NCI-H446 treated with DMSO at 0.1 percent for 48 hours (cell line): Measurements from ENCODE around the gene OXER1.
"Not testable (repeated sequence)": the region's sequence is repeated elsewhere in the genome, so short reads cannot be mapped to it uniquely, and the experiment has no call there.

Source experiments
- DNase-seq: peaks from one replicate; lab custom pipeline; 2025; lab: John Stamatoyannopoulos, UW

The OXER1 gene

GRCh38 chr2:42752314-42752713 lies 11.6 kb downstream of the OXER1 start:
- DNase-seq: no peak

DNA sequence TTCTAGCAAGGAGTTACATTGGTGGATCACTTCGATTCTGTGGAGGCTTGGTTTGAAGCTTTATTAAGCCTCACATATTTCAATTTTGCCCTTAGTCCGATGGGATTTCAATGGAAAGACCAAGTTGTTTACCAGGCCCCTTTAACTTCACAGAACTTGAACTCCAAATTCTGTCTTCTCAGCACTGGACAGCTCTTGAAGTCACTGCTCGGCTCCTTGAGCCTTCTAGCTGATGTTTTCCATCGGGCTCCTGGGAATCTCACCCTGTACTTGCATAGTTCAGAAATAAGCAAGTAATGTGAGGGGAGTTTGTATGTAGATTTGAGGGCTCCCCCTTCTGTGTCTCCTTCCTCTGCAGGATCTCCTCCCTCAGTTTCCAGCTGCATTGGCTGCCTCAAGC lies 15.1 kb downstream of the OXER1 start:
- no peak for DNase-seq

DNA sequence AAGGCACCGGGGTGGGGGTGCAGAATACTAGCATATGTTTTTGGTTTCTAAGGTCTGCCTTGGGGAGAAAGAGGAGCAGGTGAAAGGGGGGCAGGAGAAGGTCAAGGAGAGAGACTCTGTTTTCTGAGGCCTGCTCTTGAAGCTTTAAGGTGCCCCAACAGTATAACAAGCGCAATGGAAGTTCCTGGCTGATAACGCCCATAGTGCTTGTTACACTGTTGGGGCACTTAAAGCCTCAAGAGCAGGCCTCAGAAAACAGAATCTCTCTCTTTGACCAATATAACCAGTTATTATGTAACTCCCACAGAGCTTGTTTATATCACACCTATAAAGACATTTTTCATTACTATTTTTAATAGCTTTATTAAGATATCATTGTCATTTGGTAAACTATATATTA lies 16.5 kb downstream of the OXER1 start:
- no peak for DNase-seq

- no peak for DNase-seq
Measured at GRCh38 chr2:42744545-42745082, 19.3 kb downstream of the OXER1 start.

GRCh38 chr2:42743659-42743990 lies 20.3 kb downstream of the OXER1 start:
- DNase-seq: no peak

- no peak for DNase-seq
Measured at GRCh38 chr2:42742740-42743658, 20.9 kb downstream of the OXER1 start.

DNA sequence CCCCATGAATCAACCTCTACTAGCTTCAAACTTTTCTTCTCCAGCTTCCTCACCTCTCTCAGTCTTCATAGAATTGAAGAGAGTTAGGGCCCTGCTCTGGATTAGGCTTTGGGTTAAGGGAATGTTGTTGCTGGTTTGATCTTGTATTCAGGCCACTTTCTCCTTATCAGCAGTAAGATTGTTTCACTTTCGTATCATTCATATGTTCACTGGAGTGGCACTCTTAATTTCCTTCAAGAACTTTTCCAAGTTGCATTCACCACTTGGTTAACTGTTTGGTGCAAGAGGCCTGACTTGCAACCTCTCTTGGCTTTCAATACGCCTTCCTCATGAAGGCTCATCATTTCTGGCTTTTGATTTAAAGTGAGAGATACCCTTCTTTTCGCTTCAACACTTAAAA lies 22.8 kb downstream of the OXER1 start:
- no peak for DNase-seq

GRCh38 chr2:42736598-42737322 lies 27.2 kb downstream of the OXER1 start:
- no peak for DNase-seq

DNA sequence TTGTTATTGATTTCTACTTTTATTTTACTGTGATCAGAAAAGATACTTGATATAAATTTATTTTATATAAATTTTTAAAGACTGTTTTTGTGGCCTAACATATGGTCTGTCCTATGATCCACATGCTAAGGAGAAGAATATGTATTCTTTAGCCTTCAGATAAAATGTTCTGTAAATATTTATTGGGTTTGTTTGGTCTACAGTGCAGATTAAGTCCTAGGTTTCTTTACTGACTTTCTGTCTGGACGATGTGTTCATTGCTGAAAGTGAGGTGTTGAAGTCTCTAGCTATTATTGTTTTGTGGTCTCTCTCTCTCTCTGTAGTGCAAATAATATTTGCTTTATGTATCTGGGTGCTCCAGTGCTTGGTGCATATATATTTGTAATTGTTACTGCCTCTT lies 30.1 kb downstream of the OXER1 start:
- no peak for DNase-seq

DNA sequence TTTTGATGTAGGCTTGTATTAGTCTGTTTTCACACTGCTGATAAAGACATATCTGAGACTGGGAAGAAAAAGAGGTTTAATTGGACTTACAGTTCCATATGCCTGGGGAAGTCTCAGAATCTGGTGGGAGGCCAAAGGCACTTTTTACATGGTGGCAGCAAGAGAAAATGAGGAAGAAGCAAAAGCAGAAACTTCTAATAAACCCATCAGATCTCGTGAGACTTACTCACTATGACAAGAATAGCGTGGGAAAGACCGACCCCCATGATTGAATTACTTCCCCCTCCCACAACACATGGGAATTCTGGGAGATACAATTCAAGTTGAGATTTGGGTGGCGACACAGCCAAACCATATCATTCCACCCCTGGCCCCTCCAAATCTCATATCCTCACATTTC lies 32.6 kb downstream of the OXER1 start:
- DNase-seq: not testable (repeated sequence)

DNA sequence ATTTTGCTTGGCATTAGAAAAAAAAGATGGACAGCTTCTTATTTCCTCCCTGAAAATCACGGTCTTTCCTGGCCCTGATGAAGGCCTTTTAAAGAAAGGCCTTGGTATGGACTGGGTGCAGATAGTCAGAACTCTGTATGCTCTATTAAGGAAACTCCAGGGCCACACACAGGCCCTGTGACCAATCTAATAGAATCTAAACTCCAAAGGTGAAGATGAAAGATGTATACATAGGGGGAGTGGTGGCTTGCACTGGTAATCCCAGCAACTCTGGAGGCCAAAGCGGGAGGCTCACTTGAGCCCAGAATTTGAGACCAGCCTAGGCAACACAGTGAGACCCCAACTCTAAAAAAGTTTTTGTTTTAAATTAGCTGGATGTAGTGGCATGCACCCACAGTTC lies 37.3 kb downstream of the OXER1 start:
- no peak for DNase-seq

DNA sequence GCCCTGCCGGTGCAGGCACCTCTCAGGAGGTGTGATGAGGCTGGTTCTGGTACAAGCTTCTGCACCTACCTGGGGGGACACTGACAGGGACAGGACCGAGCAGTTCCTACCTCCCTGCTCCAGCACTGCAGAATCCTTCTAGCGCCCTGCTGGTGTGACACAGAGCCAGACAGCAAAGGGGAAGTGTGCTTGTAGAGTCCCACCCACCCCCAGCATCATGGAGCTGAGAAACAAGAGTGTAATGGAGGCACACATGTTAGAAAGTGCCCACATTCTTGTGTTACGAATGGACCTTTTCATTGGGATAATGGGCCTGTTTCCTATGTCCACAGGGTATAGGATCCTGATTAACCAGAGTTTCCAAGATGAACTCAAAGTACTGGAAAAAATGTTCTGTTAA lies 38.3 kb downstream of the OXER1 start:
- no peak for DNase-seq

GRCh38 chr2:42724886-42725285 lies 39.0 kb downstream of the OXER1 start:
- DNase-seq: no peak

- no peak for DNase-seq
Measured at GRCh38 chr2:42723465-42723864, 40.5 kb downstream of the OXER1 start.

GRCh38 chr2:42722320-42723190 lies 41.4 kb downstream of the OXER1 start:
- DNase-seq: no peak

DNA sequence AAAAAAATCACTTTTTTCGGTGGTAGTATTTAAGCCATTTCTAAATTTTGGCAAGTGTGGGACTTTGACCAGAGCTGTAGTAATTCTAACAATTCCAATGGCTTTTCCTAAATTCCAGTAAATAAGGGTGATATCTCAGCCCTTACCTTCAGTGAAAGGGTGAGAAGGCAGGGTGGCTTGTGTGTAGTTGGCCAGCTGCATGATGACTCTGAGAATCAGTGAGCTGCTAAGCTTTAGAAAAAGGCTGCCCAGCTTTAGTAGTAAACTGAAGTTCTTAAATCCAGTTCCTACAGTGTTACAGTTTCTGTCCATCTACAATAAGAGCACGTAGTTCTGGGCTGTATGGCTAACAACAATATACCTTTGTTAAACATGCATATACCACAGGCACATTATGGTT lies 42.0 kb downstream of the OXER1 start:
- no peak for DNase-seq

GRCh38 chr2:42714686-42715085 lies 49.2 kb downstream of the OXER1 start:
- DNase-seq: no peak

DNA sequence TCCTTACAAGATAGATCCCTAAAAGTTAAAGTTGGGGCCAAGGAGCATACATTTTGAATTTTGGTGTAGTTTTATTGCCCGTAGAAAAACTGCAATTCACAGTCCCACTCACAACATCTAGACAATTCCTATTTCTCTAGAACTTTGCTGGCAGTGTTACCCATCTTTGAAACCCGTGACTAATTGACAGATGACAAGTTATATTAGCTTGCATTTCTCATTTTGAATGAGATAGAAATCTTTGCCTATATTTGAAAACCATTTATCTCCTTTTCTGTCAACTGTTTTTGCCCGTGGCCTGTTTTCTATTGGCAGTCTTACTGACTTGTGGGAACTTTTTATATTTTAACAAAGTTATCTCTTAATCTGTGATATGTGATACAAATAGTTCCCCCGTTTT lies 50.0 kb downstream of the OXER1 start:
- no peak for DNase-seq

- no peak for DNase-seq
Measured at GRCh38 chr2:42712934-42713333, 51.0 kb downstream of the OXER1 start.
